IPS-18c (cell line): ENCODE results near the gene OR51A2.
"Not testable (repeated sequence)": the region's sequence is repeated elsewhere in the genome, so short reads cannot be mapped to it uniquely, and the experiment has no call there.

Source experiments
- H3K4me3 ChIP-seq: 2 replicates; pipeline ENCODE4 v1.7.0; 2013; ENCODE audit warnings: low read depth, mild to moderate bottlenecking, low read length, moderate library complexity; ENCODE audit not compliant: insufficient read depth
- H3K9me3 ChIP-seq: one replicate; pipeline ENCODE4 v1.6.1; 2013; ENCODE audit warnings: mild to moderate bottlenecking, low read length, moderate library complexity; ENCODE audit not compliant: control insufficient read depth, insufficient read depth

Gene OR51A2

GRCh38 chr11:4955613-4956012, at the start of gene OR51A2:
TSS of gene OR51A2 (minus strand) at chr11:4955713. CDS start at chr11:4955713, 0 bp downstream.
- not testable (repeated sequence) for H3K9me3 ChIP-seq, H3K4me3 ChIP-seq

- H3K9me3 ChIP-seq = no peaks in the 10 kb centered on the region
- H3K4me3 ChIP-seq = no peak overlapping the region
Measured at GRCh38 chr11:5004424-5005274, 49.1 kb upstream of the OR51A2 start.

- Histone ChIP-seq H3K4me3 (no peak within 1 kb of the TSS), H3K9me3 (no peaks in the 10 kb centered on the region)
Measured at GRCh38 chr11:4994551-4994950, 39.0 kb upstream of the OR51A2 start, which contains the start of gene OR51L1. TSS of gene OR51L1 (plus strand) at chr11:4994851. CDS start at chr11:4998983, 4,132 bp downstream.

GRCh38 chr11:4991060-4991459, 35.5 kb upstream of the OR51A2 start:
- Histone ChIP-seq H3K9me3 (no peaks in the 10 kb centered on the region), H3K4me3 (no peak overlapping the region)

- no peaks in the 10 kb centered on the region for H3K9me3 ChIP-seq
- H3K4me3 ChIP-seq = no peak overlapping the region
Measured at GRCh38 chr11:4983841-4984240, 28.3 kb upstream of the OR51A2 start.

- no peak overlapping the region for H3K4me3 ChIP-seq
Measured at GRCh38 chr11:4982678-4983077, 27.2 kb upstream of the OR51A2 start.

GRCh38 chr11:4979036-4979435, 23.5 kb upstream of the OR51A2 start:
- Histone ChIP-seq H3K4me3 (no peak overlapping the region), H3K9me3 (no peaks in the 10 kb centered on the region)

More at GRCh38 chr11:4982678-4983077, 27.2 kb upstream of the OR51A2 start:
- H3K9me3 ChIP-seq = no peaks in the 10 kb centered on the region

- no peaks in the 10 kb centered on the region for H3K9me3 ChIP-seq
- no peak overlapping the region for H3K4me3 ChIP-seq
Measured at GRCh38 chr11:4975436-4975835, 19.9 kb upstream of the OR51A2 start.

- no peak overlapping the region for H3K4me3 ChIP-seq
- H3K9me3 ChIP-seq = no peaks in the 10 kb centered on the region
Measured at GRCh38 chr11:4962816-4963215, 7.3 kb upstream of the OR51A2 start.

GRCh38 chr11:4960877-4961276, 5.4 kb upstream of the OR51A2 start:
- no peak overlapping the region for H3K4me3 ChIP-seq

GRCh38 chr11:4957396-4957795, 1.9 kb upstream of the OR51A2 start:
- Histone ChIP-seq H3K9me3 (no peaks in the 10 kb centered on the region), H3K4me3 (no peak overlapping the region)

More at GRCh38 chr11:4960877-4961276, 5.4 kb upstream of the OR51A2 start:
- H3K9me3 ChIP-seq = no peaks in the 10 kb centered on the region

- no peaks in the 10 kb centered on the region for H3K9me3 ChIP-seq
- no peak within 1 kb of the TSS for H3K4me3 ChIP-seq
Measured at GRCh38 chr11:4947505-4947904, 8.0 kb downstream of the OR51A2 start, which contains the start of gene OR51A4. TSS of gene OR51A4 (minus strand) at chr11:4947605. CDS start at chr11:4947100, 505 bp downstream.

GRCh38 chr11:4936745-4937144, 18.8 kb downstream of the OR51A2 start:
- H3K9me3 ChIP-seq = no peaks in the 10 kb centered on the region

GRCh38 chr11:4932751-4933150, 22.8 kb downstream of the OR51A2 start:
- Histone ChIP-seq H3K9me3 (no peaks in the 10 kb centered on the region), H3K4me3 (no peak overlapping the region)

More at GRCh38 chr11:4936745-4937144, 18.8 kb downstream of the OR51A2 start:
- no peak overlapping the region for H3K4me3 ChIP-seq

- H3K9me3 ChIP-seq = no peaks in the 10 kb centered on the region
- H3K4me3 ChIP-seq = no peak overlapping the region
Measured at GRCh38 chr11:4926608-4927007, 28.9 kb downstream of the OR51A2 start.

- H3K9me3 ChIP-seq = no peaks in the 10 kb centered on the region
Measured at GRCh38 chr11:4924239-4924638, 31.3 kb downstream of the OR51A2 start, which contains the start of gene OR51G1. TSS of gene OR51G1 (minus strand) at chr11:4924339. CDS start at chr11:4924339, 0 bp downstream.

GRCh38 chr11:4922304-4922703, 33.2 kb downstream of the OR51A2 start:
- no peaks in the 10 kb centered on the region for H3K9me3 ChIP-seq
- H3K4me3 ChIP-seq = no peak overlapping the region

More at GRCh38 chr11:4924239-4924638, 31.3 kb downstream of the OR51A2 start, which contains the start of gene OR51G1:
- no peak within 1 kb of the TSS for H3K4me3 ChIP-seq

GRCh38 chr11:4921796-4922195, 33.7 kb downstream of the OR51A2 start:
- H3K4me3 ChIP-seq = no peak overlapping the region

More at GRCh38 chr11:4921796-4922195, 33.7 kb downstream of the OR51A2 start:
- H3K9me3 ChIP-seq = no peaks in the 10 kb centered on the region
